ENCODE data around the gene DDX17. TPM values are rescaled to one million over a fixed set of nuclear protein-coding genes. Genes with fewer than 3 reads are reported as not detected.

Gene DDX17
- total and polyA plus RNA-seq, 9 of the 15 experiments (the other 6 are each of a cell fraction or from before 2014, with no cell fraction given) = 17.6 to 421 (median 189) TPM

DNA sequence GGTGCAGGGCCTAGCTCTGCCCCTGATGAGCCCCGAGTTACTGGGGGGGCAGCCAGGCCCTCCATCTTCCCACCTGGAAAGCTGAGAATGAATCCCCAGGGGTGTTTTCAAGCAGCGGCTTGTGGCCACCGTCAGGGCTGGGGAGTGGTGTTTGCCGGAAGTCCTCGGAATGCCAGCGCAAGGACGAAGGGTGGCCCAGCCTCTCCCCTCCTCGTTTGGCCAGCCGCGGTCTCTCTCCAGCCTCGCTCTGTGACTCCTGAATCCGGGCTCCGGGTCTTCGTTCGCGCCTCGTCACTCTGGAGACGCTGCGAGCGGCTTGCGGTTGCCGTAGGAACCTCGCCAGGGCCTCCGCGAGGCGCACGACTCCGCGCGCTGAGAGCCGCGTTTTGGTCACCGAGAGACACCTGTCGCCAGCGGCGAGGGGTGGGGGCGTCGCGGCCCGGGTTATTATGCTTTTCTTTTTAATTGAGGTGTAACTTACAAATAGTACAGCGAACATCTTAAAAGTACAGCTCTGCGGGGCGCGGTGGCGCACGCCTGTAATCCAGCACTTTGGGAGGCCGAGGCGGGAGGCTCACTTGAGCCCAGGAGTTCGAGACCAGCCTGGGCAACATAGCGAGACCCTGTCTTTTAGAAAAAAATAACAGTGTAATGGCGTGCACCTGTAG is 44.6 kb downstream of the DDX17 start (continued):
- TF ChIP-seq ZZZ3 (IDR thresholded peaks at IDR 0.05) (no peak), ZNF655 (CRISPR knock-in tag; IDR thresholded peaks at IDR 0.05) (no peak), POLR2H (tag; IDR thresholded peaks at IDR 0.05; ENCODE audit: low read depth) (no peak), SMARCA4 (IDR thresholded peaks at IDR 0.05) (no peak), EP400 (IDR thresholded peaks at IDR 0.05) (no peak), TBP (optimal IDR thresholded peaks at IDR 0.05; ENCODE audit: low read depth, low read length) (no peak), ZNF263 (CRISPR knock-in tag; IDR thresholded peaks at IDR 0.05; ENCODE audit: borderline replicate concordance) (peak; percentile 58; the same call in 1 of the 2 replicates), SMAD2 (IDR thresholded peaks at IDR 0.05; ENCODE audit: low read depth, low read length) (no peak), RFX1 (IDR thresholded peaks at IDR 0.05) (peak; percentile 92), ZNF766 (CRISPR knock-in tag; conservative IDR thresholded peaks at IDR 0.05) (no peak), CHCHD3 (CRISPR knock-in tag; IDR thresholded peaks at IDR 0.05) (no peak), ZNF586 (CRISPR knock-in tag; conservative IDR thresholded peaks at IDR 0.05) (no peak), CBX8 (IDR thresholded peaks at IDR 0.05; ENCODE audit: borderline replicate concordance, extremely low read depth, low read depth, low read length, poor library complexity, severe bottlenecking) (no peak), ZNF232 (CRISPR knock-in tag; IDR thresholded peaks at IDR 0.05) (no peak), CCAR2 (IDR thresholded peaks at IDR 0.05; ENCODE audit: low read depth, low read length) (no peak), NR3C1 (CRISPR knock-in tag; IDR thresholded peaks at IDR 0.05) (no peak)
- TF ChIP-seq, protein P1, sequence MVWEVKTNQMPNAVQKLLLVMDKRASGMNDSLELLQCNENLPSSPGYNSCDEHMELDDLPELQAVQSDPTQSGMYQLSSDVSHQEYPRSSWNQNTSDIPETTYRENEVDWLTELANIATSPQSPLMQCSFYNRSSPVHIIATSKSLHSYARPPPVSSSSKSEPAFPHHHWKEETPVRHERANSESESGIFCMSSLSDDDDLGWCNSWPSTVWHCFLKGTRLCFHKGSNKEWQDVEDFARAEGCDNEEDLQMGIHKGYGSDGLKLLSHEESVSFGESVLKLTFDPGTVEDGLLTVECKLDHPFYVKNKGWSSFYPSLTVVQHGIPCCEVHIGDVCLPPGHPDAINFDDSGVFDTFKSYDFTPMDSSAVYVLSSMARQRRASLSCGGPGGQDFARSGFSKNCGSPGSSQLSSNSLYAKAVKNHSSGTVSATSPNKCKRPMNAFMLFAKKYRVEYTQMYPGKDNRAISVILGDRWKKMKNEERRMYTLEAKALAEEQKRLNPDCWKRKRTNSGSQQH (CRISPR knock-in tag; IDR thresholded peaks at IDR 0.05) = no peak
- TF ChIP-seq, protein P2, sequence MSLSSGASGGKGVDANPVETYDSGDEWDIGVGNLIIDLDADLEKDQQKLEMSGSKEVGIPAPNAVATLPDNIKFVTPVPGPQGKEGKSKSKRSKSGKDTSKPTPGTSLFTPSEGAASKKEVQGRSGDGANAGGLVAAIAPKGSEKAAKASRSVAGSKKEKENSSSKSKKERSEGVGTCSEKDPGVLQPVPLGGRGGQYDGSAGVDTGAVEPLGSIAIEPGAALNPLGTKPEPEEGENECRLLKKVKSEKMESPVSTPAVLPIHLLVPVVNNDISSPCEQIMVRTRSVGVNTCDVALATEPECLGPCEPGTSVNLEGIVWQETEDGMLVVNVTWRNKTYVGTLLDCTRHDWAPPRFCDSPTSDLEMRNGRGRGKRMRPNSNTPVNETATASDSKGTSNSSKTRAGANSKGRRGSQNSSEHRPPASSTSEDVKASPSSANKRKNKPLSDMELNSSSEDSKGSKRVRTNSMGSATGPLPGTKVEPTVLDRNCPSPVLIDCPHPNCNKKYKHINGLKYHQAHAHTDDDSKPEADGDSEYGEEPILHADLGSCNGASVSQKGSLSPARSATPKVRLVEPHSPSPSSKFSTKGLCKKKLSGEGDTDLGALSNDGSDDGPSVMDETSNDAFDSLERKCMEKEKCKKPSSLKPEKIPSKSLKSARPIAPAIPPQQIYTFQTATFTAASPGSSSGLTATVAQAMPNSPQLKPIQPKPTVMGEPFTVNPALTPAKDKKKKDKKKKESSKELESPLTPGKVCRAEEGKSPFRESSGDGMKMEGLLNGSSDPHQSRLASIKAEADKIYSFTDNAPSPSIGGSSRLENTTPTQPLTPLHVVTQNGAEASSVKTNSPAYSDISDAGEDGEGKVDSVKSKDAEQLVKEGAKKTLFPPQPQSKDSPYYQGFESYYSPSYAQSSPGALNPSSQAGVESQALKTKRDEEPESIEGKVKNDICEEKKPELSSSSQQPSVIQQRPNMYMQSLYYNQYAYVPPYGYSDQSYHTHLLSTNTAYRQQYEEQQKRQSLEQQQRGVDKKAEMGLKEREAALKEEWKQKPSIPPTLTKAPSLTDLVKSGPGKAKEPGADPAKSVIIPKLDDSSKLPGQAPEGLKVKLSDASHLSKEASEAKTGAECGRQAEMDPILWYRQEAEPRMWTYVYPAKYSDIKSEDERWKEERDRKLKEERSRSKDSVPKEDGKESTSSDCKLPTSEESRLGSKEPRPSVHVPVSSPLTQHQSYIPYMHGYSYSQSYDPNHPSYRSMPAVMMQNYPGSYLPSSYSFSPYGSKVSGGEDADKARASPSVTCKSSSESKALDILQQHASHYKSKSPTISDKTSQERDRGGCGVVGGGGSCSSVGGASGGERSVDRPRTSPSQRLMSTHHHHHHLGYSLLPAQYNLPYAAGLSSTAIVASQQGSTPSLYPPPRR (CRISPR knock-in tag; IDR thresholded peaks at IDR 0.05; ENCODE audit: borderline replicate concordance) = no peak
- TF ChIP-seq, protein P3, sequence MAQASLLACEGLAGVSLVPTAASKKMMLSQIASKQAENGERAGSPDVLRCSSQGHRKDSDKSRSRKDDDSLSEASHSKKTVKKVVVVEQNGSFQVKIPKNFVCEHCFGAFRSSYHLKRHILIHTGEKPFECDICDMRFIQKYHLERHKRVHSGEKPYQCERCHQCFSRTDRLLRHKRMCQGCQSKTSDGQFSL (CRISPR knock-in tag; IDR thresholded peaks at IDR 0.05) = peak; percentile 21; the same call in 1 of the 2 replicates
- TF ChIP-seq, protein P3 (tag; IDR thresholded peaks at IDR 0.05) = no peak
